Skin of body (tissue), 2 donors: ENCODE results near the gene FRRS1. TPM values are rescaled to one million over a fixed set of nuclear protein-coding genes. Genes with fewer than 3 reads are reported as not detected.
A peak's percentile ranks its signal among the peaks of the same experiment; 100 is the strongest.
"Not testable (repeated sequence)": the region's sequence is repeated elsewhere in the genome, so short reads cannot be mapped to it uniquely, and the experiment has no call there.

Source experiments
- DNase-seq: peaks from one replicate; lab custom pipeline; 2025; lab: John Stamatoyannopoulos, UW
- total RNA-seq: library from RNA; depleted of rRNA; stranded (reverse); fragments of >200 nt; gene quantifications from one replicate; pipeline ENCODE4 v1.2.3, GENCODE V29; 2014

Gene FRRS1
- total RNA-seq, 1 donor from 2014 or later = 31.3 TPM

DNA sequence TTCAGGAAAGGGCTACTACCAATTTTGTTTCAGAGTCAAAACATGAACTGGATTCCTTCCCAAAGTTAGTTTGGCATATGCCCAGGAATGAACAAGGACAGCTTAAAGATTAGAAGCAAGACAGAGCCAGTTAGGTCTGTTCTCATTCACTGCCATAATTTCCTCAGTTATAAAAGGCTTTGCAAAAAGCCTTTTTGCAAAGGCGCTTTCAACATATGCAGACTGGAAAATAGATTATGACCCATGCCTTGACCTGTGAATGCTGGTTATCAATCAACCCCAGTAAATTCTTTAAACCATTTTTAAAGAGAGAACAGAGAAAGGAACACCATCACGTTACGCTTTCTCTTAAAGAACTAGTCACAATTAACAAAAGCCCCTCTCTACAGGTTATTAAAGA is 1.7 kb upstream of the FRRS1 start:
- no peak for DNase-seq

GRCh38 chr1:99764909-99765308 is 1.5 kb downstream of the FRRS1 start:
- DNase-seq = no peak

DNA sequence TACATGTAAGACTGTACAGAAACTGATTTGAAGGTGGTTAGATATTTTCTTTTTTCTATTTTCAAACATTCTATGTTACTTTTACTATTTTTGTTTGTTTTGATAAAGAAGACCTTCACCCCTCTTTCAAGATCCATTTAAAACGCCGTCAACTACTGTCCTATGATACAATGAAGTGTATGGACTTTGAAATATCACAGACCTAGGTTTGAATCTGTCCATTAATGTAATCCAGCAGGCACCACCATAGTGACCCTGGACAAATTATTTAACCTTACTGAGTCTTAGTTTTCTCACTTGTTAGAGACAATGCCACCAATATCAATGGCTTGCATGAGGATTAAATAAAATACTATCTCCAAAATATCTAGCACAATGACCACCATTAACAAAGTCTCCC is 2.0 kb downstream of the FRRS1 start:
- DNase-seq = no peak

DNA sequence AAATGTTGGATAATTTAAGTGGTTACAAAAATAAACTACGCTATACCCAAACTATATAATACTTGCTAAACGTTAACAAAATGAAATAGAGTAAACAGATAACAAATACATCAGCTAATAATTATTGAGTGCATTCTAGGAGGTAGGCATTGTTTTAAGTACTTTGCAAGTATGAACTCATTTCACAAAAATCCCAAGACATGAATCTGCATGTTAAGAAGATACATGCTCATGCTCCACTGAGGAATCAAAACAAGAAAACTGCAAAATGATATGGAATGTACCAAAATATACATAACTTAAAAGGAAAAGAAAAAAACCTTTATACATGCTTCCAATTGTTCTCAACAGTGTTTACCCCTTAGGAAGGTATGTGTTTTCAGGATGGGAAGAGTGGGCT is 2.5 kb downstream of the FRRS1 start:
- DNase-seq = no peak

DNA sequence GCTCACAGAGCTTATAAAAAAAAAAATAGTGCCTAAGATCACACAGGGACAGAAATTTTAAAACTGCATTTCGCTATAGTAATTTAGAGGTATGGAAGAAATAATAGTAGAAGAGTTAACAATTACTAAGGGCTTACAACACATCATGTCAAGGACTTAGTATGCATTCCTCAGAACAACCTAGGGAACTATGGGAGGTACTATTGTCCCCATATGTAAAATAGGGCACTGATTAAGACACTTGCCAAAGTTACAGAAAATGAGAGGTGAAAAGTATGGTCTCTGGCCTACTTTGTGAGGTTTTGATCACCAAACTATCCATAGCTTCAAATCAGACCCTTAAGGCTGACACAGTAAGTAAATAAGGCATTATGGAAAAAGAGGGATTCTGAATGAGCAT is 4.7 kb downstream of the FRRS1 start:
- no peak for DNase-seq

DNA sequence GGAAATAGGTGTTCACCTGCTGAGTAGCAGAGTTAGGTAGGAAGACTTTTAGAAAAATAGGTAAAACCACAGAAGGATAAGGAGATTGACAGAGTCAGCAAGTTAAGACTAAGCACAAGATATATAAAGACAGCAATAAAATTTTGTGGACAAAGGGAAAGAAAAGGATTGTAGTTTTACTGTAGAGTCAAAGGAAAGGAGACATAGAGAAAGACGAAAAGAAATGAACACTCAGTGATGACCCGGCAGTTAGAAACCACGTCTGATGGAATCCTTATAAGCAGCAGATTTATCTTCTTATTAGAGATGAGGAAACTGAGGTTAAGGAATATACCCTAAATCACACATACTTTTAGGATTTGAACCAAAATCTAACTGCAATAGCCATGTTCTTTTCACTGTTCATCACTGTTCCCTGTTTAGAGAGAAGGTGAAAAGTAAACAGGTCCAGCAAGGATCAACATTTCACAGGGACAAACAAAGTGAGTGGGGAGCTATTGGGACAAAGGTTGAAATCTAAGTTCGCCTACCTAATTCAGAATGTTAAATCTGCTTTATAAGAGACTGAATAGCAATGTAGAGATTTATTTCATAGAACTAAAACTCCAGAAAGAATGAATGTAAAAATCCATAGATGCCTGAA is 6.8 kb downstream of the FRRS1 start:
- no peak for DNase-seq

GRCh38 chr1:99758686-99759517 is 7.5 kb downstream of the FRRS1 start:
- DNase-seq = not testable (repeated sequence)

DNA sequence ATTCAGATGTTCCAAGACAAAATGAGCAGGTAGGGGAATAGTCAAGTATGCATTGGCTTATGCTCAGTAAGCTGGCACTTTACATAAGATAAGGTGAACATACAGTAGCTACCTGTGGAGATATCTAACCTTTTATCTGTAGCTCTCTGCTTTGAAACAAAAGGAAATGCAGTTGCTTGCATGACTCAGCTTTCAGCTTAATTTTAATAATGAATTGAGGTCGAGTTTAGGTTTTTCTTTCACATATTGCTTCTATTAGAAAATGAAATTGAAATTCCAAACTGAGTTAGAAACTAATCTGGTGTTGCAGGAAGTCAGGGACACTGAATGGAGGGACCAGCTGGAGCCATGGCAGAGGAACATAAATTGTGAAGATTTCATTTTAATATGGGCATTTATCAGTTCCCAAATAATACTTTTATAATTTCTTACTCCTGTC is 8.3 kb downstream of the FRRS1 start:
- DNase-seq = no peak

GRCh38 chr1:99756598-99756997 is 9.8 kb downstream of the FRRS1 start:
- DNase-seq = peak; percentile 1

GRCh38 chr1:99755664-99756063 is 10.8 kb downstream of the FRRS1 start:
- DNase-seq = no peak

GRCh38 chr1:99754697-99755096 is 11.7 kb downstream of the FRRS1 start:
- DNase-seq = no peak

DNA sequence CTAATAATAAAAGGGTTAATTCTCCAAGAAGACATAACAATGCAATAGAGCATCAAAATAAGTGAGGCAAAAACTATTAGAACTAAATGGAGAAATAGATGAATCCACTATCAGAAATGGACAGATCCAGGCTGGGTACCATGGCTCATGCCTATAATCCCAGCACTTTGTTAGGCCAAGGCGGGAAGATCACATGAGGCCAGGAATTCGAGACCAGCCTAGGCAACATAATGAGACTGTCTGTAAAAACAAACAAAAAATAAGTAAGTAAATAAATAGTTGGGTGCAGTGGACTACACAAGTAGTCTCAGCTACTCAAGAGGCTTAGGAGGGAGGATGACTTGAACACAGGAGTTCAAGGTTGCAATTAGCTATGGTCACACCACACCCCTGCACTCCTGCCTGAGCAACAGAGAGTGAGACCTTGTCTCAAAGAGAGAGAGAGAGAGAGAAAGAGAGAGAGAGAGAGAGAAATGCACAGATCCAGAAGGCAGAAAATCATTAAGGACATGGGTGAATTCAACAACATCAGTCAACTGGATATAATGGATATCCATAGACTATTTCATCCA is 12.3 kb downstream of the FRRS1 start:
- no peak for DNase-seq

- no peak for DNase-seq
These were observed 14.4 kb downstream of the FRRS1 start for GRCh38 chr1:99751877-99752504.

- no peak for DNase-seq
These were observed 16.7 kb downstream of the FRRS1 start for GRCh38 chr1:99749504-99750347.

DNA sequence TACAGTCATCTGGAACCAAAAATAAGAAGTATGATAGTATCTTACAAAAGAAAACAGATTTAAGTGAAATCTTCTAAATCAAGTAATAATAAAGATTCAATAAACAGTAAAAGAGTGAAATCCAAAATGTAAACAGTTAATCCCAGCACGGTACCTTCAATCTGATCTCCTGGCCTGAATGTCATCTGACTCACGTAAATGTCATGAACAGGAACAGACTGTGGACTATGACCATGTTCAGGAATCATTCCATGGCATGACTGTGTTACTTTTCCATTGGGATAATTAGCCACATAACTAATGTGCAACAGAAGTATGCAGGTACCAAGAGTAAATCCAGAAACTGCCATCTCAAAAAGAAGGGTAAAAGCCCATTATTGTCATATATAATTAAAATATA is 18.0 kb downstream of the FRRS1 start:
- DNase-seq = no peak

- DNase-seq = no peak
These were observed 20.8 kb downstream of the FRRS1 start for GRCh38 chr1:99745684-99746083.

DNA sequence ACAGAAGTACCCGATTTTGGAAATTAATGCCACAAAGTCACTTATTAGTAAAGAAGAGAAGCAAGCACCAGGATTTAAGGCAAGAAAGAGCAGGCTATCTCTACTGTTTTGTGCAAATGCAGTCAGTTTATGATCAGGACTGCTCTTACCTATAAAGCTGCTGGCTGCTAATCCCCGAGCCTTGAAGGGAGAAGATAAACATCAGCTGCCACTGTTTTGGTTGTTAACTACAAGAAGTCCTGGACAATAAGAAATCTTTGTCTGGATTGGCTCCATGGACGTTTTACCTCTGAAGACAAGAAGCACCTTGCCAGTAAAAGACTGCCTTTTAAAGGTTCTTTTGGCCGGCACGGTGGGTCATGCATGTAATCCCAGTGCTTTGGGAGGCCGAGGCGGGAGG is 21.4 kb downstream of the FRRS1 start:
- DNase-seq = no peak

DNA sequence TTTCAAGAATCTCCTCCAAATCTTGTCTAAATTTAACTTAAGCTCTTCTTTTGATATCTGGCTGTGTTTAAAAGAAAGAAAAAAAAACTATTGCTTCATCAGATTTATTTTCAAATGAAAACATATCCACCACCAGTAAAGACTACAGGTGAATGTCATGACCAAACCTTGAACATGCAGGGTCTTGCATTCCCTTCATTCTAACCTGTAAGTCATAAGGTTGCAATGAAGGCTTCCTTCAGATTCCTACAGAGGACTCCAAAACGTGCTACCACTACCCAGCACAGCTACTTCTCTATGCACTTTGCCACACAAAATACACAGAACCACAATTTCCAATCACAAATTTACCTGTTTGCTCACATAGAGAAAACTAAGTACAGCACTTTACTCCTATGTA is 26.3 kb downstream of the FRRS1 start:
- no peak for DNase-seq

DNA sequence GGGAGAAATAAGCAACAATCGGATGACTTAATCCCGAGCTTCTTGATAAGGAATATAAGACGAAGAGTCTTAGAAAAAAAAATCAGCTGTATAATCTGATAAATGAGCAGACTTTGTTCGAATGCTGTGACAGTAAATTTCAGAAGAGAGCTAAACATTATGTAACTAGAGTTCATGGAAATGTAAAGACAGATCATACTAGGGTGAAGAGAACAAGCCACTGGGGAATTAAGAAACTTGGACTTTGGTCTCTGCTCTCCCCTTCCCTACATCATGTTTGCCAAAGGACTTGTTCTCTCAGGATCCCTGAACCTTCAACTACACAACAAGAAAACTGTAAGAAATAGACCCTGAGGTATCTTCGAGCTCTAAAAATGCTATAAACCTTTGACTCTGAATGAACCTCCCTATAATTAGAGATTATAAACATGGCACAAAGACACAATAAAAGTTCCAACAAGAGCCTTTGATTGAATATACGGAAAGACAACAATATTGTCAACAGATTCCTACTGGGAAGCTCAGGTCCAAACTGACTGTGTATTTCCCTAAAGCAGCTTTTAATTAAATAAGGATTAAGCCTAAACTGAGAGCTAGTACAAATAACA is 27.5 kb downstream of the FRRS1 start:
- no peak for DNase-seq

DNA sequence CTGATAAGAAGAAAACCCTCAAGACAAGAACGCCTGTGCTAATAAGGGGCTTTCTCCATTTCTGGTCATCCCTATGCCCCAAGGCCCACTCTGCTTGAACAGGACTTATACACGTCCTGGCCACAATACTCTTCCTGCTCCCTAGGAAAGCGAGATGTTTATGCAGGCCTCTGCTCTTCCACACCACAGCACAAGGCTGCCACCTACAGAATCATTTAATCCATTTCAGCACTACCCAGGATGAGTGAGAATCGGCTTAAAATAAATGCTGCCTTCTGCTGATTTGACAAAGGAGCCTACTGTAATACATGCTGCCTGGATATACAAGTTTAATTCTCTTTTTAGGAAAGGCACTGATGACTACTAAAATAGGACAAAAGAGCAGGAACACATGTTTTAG is 29.4 kb downstream of the FRRS1 start:
- DNase-seq = peak; percentile 7

DNA sequence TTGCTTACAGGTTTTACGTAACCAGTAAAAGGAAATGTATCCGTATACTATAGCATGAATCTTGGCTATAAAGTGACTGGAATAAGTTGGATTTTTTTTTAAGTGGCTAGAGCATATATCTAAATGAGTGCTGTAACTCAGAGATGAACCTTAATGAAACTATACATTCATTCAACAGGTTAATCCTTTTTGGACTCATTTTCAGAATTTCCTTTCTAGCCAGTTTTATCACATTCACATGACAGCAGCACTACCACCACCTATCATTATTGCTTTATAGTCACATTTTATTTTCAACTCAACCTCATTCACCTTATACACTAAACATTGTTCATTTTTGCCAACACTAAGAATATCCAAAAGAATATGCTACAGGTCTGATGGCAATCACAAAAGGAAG is 30.6 kb downstream of the FRRS1 start:
- no peak for DNase-seq
